HG02938 (cell line): Measurements from ENCODE around the gene ADAM10.
"Not testable (repeated sequence)": the region's sequence is repeated elsewhere in the genome, so short reads cannot be mapped to it uniquely, and the experiment has no call there.

Source experiments
- ATAC-seq: cut with Tn5 transposase; IDR thresholded peaks from one replicate; pipeline ENCODE4 v1.9.1; 2021; ENCODE audit warnings: mild to moderate bottlenecking, moderate library complexity; ENCODE audit not compliant: unreplicated experiment

Gene ADAM10, protein sequence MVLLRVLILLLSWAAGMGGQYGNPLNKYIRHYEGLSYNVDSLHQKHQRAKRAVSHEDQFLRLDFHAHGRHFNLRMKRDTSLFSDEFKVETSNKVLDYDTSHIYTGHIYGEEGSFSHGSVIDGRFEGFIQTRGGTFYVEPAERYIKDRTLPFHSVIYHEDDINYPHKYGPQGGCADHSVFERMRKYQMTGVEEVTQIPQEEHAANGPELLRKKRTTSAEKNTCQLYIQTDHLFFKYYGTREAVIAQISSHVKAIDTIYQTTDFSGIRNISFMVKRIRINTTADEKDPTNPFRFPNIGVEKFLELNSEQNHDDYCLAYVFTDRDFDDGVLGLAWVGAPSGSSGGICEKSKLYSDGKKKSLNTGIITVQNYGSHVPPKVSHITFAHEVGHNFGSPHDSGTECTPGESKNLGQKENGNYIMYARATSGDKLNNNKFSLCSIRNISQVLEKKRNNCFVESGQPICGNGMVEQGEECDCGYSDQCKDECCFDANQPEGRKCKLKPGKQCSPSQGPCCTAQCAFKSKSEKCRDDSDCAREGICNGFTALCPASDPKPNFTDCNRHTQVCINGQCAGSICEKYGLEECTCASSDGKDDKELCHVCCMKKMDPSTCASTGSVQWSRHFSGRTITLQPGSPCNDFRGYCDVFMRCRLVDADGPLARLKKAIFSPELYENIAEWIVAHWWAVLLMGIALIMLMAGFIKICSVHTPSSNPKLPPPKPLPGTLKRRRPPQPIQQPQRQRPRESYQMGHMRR

DNA sequence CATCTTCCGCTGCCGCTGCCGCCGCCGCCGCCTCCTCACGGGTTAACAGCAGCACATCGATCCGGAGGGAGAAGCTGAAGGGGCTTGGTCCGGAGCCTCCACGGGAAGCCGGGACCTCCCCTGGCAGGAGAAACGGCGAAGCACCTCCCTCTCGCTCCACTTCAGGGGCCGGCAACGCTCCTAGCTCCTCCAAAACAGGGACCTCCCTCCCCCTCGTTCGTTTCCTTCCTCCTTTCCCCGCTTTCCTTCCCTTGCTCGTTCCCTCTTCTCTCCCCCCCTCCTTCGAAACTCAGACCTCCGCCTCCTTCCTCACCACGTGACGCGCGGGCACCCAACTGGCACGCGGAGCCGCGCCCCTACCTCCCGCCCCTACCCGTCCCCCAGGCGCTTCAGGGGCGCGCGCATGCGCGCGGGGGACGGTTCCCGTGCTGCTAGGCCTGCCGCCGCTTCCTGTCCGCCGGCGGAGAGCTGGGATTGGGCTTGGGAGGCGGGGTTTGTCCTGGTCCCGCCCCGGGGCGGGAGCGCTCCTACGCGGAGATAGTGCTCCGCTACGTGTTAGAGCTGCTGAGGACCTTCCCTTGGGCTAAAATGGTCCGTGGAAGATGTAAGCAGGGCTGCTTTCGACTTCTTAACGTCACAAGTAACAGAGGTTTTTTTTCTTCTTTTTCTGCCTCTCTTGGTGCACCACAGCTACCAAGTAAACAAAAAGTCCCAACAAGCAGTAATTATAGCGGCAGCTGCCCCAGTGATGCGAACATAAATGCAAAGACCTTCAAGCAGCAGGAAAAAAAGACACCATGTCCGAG is at the start of gene ADAM10:
Gene ADAM10 (minus strand): TSS at position 176 of the 806 bp plus-strand sequence. CDS start 173 bp downstream, at position 3.
- peak; percentile 69 for ATAC-seq

- no peak for ATAC-seq
Measured at GRCh38 chr15:58797505-58797904, 48.0 kb upstream of the ADAM10 start.

GRCh38 chr15:58795825-58796224 is 46.3 kb upstream of the ADAM10 start:
- no peak for ATAC-seq

DNA sequence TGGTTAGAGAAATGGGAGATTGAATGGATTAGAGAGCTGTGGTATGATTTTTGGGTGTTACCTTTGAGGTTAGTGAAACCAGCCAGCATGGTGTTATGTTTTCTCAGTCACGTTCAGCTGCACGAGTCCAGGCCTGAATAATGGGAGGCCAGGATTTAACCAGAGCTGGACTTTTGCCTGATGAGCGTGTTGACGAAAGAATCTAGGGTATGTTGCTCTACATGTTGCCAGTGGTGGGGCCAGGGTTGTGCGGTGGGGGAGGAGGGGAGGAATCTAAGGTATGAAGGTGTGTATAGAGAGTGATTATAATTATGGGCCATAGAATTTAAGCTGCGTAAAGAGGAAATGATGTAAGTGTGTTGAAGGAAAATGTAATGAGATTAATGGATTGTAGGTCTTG is 44.4 kb upstream of the ADAM10 start:
- ATAC-seq, result no peak

DNA sequence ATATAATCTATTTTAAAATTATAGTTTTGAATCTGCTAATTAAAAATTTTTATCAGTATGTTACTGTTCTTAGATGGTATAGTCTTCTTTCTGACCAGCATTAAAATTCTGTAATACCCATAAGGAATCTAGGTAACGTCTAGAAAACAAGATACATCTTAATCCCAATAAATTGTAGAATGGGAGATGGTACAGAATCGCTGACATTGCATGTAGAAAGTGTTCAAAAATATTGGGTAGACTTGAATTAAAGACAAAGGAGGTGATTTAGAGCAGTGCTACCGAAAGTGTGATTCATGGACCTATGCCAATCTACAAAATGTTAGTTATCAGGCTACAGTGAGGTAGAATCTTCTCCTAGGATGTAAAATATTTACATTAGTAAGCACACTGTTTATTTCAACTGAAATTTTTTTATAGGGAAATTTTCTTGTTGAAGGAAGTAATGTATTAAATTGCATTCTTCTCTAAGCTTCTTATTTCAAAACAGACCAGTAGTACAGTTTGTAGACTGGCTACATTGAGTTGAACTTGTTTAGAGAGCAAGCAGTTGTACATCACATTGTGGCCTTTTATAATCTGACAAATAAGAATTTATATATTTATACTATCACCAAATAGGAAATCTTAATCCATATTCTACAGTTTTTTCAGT is 38.7 kb upstream of the ADAM10 start:
- no peak for ATAC-seq

GRCh38 chr15:58785355-58785754 is 35.8 kb upstream of the ADAM10 start:
- no peak for ATAC-seq

DNA sequence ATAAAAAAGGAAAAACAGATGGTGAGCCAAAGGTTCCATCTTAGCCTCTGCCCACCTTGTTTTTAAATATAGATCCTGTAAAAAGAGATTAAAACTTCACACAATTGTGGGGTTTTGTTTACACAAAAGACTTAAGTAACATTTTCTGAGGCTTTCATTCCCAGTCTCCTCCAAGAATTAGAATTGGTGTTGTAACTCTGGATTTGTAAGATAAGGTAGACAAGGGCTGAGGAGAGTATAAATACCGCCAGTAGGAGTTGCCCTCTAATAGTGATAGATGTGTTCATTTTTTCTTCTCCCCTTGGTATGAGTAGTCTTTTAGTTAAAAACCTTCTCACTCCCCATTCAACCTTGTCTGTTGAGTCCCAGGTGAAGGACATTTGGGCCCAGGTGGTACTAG is 30.0 kb upstream of the ADAM10 start:
- no peak for ATAC-seq

GRCh38 chr15:58777107-58777506 is 27.6 kb upstream of the ADAM10 start:
- no peak for ATAC-seq

DNA sequence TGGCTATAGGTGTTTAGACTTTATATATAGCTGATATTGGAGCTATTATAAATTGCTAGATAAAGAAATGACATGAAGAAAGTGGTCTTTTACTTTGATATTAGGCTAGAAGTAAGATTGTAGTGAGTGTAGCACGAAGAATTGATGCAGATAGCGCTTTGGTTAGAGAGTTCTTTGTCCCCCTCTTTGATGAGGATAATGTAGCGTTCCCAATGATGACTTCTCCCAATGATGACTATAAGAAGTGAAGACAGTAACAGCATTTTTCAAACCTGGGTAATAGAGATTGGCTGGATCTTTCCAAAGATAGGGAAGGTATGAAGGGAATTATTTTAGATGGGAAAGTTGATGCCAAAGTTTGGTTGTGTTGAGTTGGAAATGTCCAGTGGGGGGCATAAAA is 25.9 kb upstream of the ADAM10 start:
- no peak for ATAC-seq

DNA sequence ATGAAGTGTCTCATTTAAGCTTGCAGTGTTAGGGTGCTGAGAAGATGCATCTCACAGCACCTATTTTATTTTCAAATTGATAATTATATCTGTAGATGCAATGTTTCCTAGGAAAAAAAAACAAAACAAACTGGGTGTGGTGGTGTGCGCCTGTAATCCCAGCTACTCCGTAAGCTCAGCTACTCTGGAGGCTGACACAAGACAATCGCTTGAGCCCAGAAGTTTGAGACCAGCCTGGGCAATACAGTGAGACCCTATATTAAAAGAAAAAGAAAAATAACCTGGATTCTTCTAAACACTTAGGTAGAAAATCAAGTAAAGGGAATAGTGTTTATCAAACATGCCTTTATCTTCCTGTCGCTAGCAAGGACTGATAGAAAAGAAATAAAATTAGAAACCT is 23.5 kb upstream of the ADAM10 start:
- no peak for ATAC-seq

DNA sequence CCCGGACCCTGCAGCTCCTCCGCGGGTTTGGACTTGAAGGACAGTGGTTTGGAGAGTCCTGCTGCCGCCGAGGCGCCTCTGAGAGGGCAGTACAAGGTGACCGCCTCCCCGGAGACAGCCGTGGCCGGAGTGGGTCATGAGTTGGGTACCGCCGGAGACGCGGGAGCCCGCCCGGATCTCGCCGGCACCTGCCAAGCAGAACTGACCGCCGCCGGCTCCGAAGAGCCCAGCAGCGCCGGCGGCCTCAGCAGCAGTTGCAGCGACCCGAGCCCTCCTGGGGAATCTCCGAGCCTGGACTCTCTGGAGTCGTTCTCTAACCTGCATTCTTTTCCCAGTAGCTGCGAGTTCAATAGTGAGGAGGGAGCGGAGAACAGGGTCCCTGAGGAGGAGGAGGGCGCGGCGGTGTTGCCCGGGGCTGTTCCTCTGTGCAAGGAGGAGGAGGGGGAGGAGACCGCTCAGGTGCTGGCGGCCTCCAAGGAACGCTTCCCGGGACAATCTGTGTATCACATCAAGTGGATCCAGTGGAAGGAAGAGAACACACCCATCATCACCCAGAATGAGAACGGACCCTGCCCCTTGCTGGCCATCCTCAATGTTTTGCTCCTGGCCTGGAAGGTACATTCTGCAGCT is 22.2 kb upstream of the ADAM10 start:
- ATAC-seq, result peak; percentile 8

DNA sequence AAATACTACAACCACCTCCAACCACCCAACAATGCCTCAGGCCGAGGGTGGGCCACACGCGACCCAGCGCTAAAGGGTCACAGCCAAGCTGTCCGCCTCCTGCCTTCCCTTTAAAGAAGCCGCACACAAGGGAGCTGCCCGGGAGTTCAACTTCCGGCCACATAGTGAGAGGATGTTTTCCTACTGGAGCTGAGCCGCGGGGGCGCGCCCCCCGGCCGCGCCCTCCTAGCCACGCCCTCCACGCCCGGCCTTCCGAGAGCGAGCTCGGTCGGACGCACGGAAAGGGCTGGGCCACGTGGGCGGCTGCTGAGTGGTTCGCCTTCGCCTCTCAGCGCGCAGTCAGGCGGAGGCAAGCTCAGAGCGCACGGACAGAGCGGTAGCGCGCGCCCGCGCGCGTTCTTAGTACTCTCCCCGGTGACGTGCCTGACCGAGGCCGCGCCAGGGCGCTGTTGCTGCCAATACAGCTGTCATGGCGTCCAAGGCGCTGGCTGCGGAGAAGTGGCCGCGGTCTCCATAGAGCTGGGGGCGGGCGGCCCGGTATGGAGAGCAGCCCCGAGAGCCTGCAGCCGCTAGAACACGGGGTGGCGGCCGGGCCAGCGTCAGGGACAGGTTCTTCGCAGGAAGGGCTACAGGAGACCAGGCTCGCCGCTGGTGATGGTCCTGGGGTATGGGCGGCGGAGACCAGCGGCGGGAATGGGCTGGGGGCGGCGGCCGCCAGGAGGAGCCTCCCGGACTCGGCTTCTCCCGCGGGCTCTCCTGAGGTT is 21.5 kb upstream of the ADAM10 start, which contains the start of gene MINDY2:
Gene MINDY2 (plus strand): TSS at position 446 of the 764 bp plus-strand sequence. CDS start 94 bp downstream, at position 540.
- peak; percentile 88 for ATAC-seq

- ATAC-seq, result peak; percentile 37
Measured at GRCh38 chr15:58770519-58770856, 21.0 kb upstream of the ADAM10 start.

- ATAC-seq, result not testable (repeated sequence)
Measured at GRCh38 chr15:58768601-58769004, 19.1 kb upstream of the ADAM10 start.

DNA sequence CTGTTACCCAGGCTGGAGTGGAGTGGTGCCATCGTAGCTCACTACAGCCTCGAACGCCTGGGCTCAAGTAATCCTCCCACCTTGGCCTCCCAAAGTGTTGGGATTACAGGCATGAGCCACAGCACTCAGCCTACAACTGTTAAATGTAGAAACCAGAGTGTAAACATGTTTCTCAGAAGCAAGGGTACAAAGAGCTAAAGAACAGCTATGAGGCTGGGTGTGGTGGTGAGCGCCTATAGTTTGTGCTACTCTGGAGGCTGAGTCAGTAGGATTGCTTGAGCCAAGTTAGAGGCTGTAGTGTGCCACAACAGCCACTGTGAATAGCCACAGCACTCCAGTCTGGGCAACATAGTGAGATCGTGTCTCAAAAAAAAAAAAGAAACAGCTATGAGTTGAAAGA is 16.8 kb upstream of the ADAM10 start:
- ATAC-seq, result no peak

GRCh38 chr15:58764468-58764867 is 15.0 kb upstream of the ADAM10 start:
- no peak for ATAC-seq

DNA sequence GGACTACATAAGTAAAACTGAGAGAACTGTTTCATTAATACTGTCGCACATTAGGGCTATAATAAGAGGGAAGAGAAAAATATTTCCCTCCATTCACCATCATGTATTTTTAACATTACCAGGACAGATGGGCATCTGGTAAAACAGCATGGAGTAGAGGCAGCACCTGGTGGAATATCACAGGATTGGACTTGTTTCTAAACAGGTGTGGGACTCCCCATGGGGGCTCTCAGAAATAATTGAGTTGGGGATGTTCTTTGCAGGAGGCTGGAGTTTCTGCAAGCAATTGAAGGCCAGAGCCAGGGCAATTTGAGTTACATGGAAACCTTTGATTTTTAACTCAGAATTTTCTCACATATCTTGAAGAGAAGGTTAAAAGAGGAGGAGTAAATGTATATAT is 13.2 kb upstream of the ADAM10 start:
- ATAC-seq, result no peak

GRCh38 chr15:58762285-58762684 is 12.8 kb upstream of the ADAM10 start:
- no peak for ATAC-seq

DNA sequence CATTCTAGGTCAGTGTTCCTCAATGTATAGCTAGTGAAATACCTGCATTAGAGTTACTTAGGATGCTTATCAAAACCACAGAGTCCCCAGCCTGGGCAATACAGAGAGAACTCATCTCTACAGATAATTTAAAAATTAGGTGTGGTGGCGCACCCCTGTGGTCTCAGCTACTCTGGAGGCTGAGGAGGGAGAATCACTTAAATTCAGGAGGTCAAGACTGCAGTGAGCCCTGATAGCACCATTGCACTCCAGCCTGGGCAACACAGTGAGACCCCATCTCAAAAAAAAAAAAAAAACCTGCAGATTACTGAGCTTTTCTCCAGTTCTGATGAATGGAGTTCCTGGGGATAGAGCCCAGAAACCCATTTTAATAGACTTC is 11.5 kb upstream of the ADAM10 start:
- ATAC-seq, result no peak
